Mammary epithelial cell (primary cell): ENCODE results near the gene CEP112.

Experiments
- CTCF ChIP-seq, 2 donors: IDR thresholded peaks in 1 of 2; conservative IDR thresholded peaks in 1 of 2; 2 replicates each; pipeline ENCODE4 v1.5.1; 2011 to 2012; ENCODE audit warnings: inconsistent platforms in 2 of 2, low read length in 2 of 2, mild to moderate bottlenecking in 2 of 2, control low read depth in 1 of 2, low read depth in 1 of 2; ENCODE audit not compliant: insufficient read depth in 1 of 2; ENCODE audit errors: extremely low read depth in 1 of 2
- EZH2 ChIP-seq: IDR thresholded peaks from 2 replicates; pipeline ENCODE4 v1.6.1; 2012; ENCODE audit warnings: low read length, inconsistent platforms, borderline replicate concordance

- no peak for TF ChIP-seq CTCF (conservative IDR thresholded peaks at IDR 0.05 in 1 of 2, IDR thresholded peaks at IDR 0.05 in 1 of 2; ENCODE audit: extremely low read depth in 1 of 2, insufficient read depth in 1 of 2, low read depth in 1 of 2, low read length in 2 of 2)
- no peak for TF ChIP-seq EZH2
Observed at GRCh38 chr17:65587534-65588180, 604.3 kb downstream of the CEP112 start.
